NCI-H460 (cell line): ENCODE measurements around the gene GPC4. TPM values are rescaled to one million over a fixed set of nuclear protein-coding genes. Genes with fewer than 3 reads are reported as not detected.

Experiments
- DNase-seq: peaks from one replicate; pipeline ENCODE4 v3.0.0-alpha.2; 2016; ENCODE audit warnings: low read depth; ENCODE audit errors: extremely low read depth
- total RNA-seq: library from RNA; depleted of rRNA; stranded (reverse); fragments of >200 nt; shearing (Covaris generic); gene quantifications from 2 replicates; pipeline ENCODE4 v1.2.3, GENCODE V29; 2014

Gene GPC4
- total RNA-seq, 1 experiment from 2014 or later: not detected

- no peak for DNase-seq
Measured at GRCh38 chrX:133412665-133413064, 2.6 kb downstream of the GPC4 start.

GRCh38 chrX:133412246-133412645, 3.0 kb downstream of the GPC4 start:
- DNase-seq: no peak

GRCh38 chrX:133410550-133410949, 4.7 kb downstream of the GPC4 start:
- DNase-seq: no peak

- DNase-seq: no peak
Measured at GRCh38 chrX:133405498-133406185, 9.6 kb downstream of the GPC4 start.

GRCh38 chrX:133403984-133404383, 11.3 kb downstream of the GPC4 start:
- no peak for DNase-seq

- DNase-seq: no peak
Measured at GRCh38 chrX:133402830-133403625, 12.3 kb downstream of the GPC4 start.

- no peak for DNase-seq
Measured at GRCh38 chrX:133402042-133402453, 13.2 kb downstream of the GPC4 start.

GRCh38 chrX:133401536-133401935, 13.8 kb downstream of the GPC4 start:
- no peak for DNase-seq

- no peak for DNase-seq
Measured at GRCh38 chrX:133399411-133399810, 15.9 kb downstream of the GPC4 start.

- no peak for DNase-seq
Measured at GRCh38 chrX:133394765-133395164, 20.5 kb downstream of the GPC4 start.

- DNase-seq: no peak
Measured at GRCh38 chrX:133392671-133393070, 22.6 kb downstream of the GPC4 start.

GRCh38 chrX:133391111-133391510, 24.2 kb downstream of the GPC4 start:
- no peak for DNase-seq

- no peak for DNase-seq
Measured at GRCh38 chrX:133390676-133391075, 24.6 kb downstream of the GPC4 start.

GRCh38 chrX:133389975-133390374, 25.3 kb downstream of the GPC4 start:
- no peak for DNase-seq

- no peak for DNase-seq
Measured at GRCh38 chrX:133384454-133384853, 30.8 kb downstream of the GPC4 start.

- DNase-seq: no peak
Measured at GRCh38 chrX:133380711-133381619, 34.3 kb downstream of the GPC4 start.

- no peak for DNase-seq
Measured at GRCh38 chrX:133376422-133376821, 38.9 kb downstream of the GPC4 start.

GRCh38 chrX:133375615-133376340, 39.5 kb downstream of the GPC4 start:
- DNase-seq: no peak

- DNase-seq: no peak
Measured at GRCh38 chrX:133374874-133375387, 40.4 kb downstream of the GPC4 start.

- DNase-seq: no peak
Measured at GRCh38 chrX:133373386-133374079, 41.8 kb downstream of the GPC4 start.
